Parathyroid adenoma (tissue), 2 donors: Measurements from ENCODE around the gene AHNAK2.

Experiments
- H2AFZ ChIP-seq: fragments of 300-600 bp; sonication (generic); one replicate; pipeline ENCODE4 v1.7.0; 2017; ENCODE audit warnings: antibody characterized with exemption, mild to moderate bottlenecking
- H3K27ac ChIP-seq: fragments of 300-600 bp; sonication (generic); one replicate; pipeline ENCODE4 v1.7.0; 2017
- H3K27me3 ChIP-seq: fragments of 300-600 bp; sonication (generic); one replicate; pipeline ENCODE4 v1.7.0; 2017; ENCODE audit warnings: low read length; ENCODE audit not compliant: control insufficient read depth, insufficient read depth
- H3K36me3 ChIP-seq: fragments of 300-600 bp; sonication (generic); one replicate; pipeline ENCODE4 v1.7.0; 2017; ENCODE audit warnings: low read length; ENCODE audit not compliant: control insufficient read depth, insufficient read depth
- H3K4me1 ChIP-seq: fragments of 300-600 bp; sonication (generic); one replicate; pipeline ENCODE4 v1.7.0; 2017; ENCODE audit warnings: control low read depth
- H3K4me2 ChIP-seq: fragments of 300-600 bp; sonication (generic); one replicate; pipeline ENCODE4 v1.7.0; 2017; ENCODE audit warnings: low read length
- H3K4me3 ChIP-seq: fragments of 300-600 bp; sonication (generic); one replicate; pipeline ENCODE4 v1.7.0; 2017; ENCODE audit warnings: low read depth, low read length
- H3K79me2 ChIP-seq: fragments of 300-600 bp; sonication (generic); one replicate; pipeline ENCODE4 v1.7.0; 2017; ENCODE audit warnings: control low read depth
- H3K9ac ChIP-seq: fragments of 300-600 bp; sonication (generic); one replicate; pipeline ENCODE4 v1.7.0; 2017; ENCODE audit warnings: mild to moderate bottlenecking
- H3K9me3 ChIP-seq: fragments of 300-600 bp; sonication (generic); one replicate; pipeline ENCODE4 v1.7.0; 2017; ENCODE audit warnings: low read length; ENCODE audit not compliant: control insufficient read depth
- CTCF ChIP-seq: fragments of 300-600 bp; sonication (generic); IDR thresholded peaks from one replicate; pipeline ENCODE4 v1.7.0; 2017; ENCODE audit warnings: antibody characterized with exemption, mild to moderate bottlenecking
- donor health status: primary hyperparathyroidism.

The AHNAK2 gene

DNA sequence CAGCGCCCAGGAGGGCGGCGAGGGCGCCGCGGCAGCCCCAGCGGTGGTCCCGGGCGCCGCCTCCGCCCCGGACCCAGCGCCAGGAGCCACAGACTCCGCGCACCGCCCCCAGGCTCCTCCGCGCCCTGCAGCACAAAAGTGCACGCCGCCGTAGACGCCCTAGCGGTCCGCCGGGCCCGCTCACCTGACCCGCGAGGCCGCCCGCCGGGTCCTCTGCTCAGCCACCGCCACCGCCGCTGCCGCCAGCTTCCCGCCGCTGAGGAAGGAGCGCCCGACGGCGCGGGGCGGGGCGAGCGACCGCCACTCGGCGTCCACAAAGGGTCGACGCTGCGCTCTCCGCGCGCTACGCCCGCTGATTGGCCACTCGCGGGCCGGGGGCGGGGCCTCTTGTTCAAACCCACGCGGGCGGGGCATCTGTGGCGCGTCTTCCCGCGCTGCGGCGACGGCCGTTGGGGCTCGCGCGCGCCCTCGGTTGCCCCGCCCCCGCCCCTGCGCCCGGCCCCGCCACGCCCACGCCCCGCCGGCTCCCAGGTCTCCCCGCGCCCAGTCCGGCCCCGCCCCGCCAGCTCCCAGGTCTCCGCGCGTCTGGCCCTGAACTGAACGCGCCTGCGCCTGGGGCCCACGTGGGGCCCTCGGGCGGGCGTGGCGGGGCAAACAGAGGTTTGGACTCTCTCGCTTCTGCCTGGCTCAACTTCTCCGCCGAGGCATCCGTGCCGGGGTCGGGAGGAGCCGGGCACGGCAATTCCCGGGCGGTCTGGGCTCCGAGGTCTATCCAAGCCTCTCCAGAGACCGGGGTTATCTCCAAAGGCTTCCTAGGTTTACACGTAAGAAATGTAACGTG is 42.9 kb upstream of the AHNAK2 start, which contains the start of gene CDCA4:
Gene CDCA4 (minus strand): TSS at position 269 of the 841 bp plus-strand sequence. CDS start 9,154 bp downstream, outside the sequence.
- peaks cover 18% of the 10 kb centered on the region for H3K79me2 ChIP-seq
- no peaks in the 10 kb centered on the region for H3K27me3 ChIP-seq
- no peaks in the 10 kb centered on the region for H3K36me3 ChIP-seq
- H3K9me3 ChIP-seq = no peaks in the 10 kb centered on the region
- no peak within 1 kb of the TSS for H3K9ac ChIP-seq
- TF ChIP-seq CTCF = no peak
- H3K4me1 ChIP-seq = no peaks in the 10 kb centered on the region
- H3K4me3 ChIP-seq = peak within 1 kb of the TSS; percentile 86
- peak within 1 kb of the TSS; percentile 33 for H3K27ac ChIP-seq
- peak within 1 kb of the TSS; percentile 77 for H2AFZ ChIP-seq
- peak within 1 kb of the TSS; percentile 100 for H3K4me2 ChIP-seq

DNA sequence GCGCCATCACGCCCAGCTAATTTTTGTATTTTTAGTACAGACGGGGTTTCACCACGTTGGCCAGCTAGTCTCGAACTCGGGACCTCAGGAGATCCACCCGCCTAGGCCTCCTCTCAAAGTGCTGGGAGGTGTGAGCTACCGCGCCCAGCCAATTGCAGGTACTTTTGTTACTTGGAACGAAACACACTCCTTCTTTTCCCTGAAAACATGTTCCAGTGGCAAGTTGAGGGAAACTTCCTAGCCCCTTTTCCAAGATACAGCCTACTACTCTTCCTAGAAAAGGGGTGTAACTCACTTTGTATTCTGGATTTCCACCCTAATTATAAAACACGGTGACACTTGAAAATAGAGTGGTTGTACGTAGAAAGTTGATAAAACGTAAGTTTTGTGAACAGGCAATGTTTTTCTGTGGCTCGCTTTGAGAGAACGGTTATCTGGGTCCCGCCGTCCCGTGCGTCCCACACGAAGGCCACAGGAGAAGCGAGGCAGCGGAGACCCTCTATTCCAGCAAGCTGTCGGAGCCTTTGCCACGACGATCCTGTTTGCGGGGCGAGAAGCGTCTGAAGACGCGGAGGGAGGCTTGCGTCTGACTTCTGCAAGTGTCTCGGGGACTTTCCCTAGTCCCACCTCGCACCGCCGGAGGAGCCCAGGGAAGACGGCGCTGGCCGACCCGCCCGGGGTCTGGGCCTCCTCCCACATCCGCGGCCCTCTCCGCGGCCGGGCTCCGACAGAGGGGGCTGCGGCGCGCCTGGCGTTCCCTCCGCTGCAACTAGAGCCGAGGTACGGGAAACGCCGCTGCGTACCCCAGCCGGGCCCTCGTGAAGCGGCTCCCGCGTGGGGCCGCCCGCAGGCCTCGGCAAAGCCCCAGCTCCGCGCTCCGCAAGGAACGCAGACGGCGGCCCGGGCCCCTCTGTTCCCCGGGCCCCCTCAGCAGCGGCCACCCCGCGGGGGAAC is 42.0 kb upstream of the AHNAK2 start:
- H3K36me3 ChIP-seq = no peaks in the 10 kb centered on the region
- peaks cover 18% of the 10 kb centered on the region for H3K79me2 ChIP-seq
- peak overlapping the region; percentile 84 for H3K4me2 ChIP-seq
- H3K4me1 ChIP-seq = no peaks in the 10 kb centered on the region
- H3K27me3 ChIP-seq = no peaks in the 10 kb centered on the region
- peak overlapping the region; percentile 59 for H3K4me3 ChIP-seq
- H2AFZ ChIP-seq = peak overlapping the region; percentile 77
- no peak overlapping the region for H3K9ac ChIP-seq
- no peak for TF ChIP-seq CTCF
- no peak overlapping the region for H3K27ac ChIP-seq
- no peaks in the 10 kb centered on the region for H3K9me3 ChIP-seq

GRCh38 chr14:105018414-105018813 is 40.2 kb upstream of the AHNAK2 start:
- Histone ChIP-seq H3K36me3 (no peaks in the 10 kb centered on the region), H2AFZ (no peak overlapping the region), H3K27ac (no peak overlapping the region), H3K4me2 (no peak overlapping the region), H3K27me3 (no peaks in the 10 kb centered on the region), H3K4me1 (no peaks in the 10 kb centered on the region), H3K9ac (no peak overlapping the region), H3K4me3 (no peak overlapping the region), H3K79me2 (peaks cover 18% of the 10 kb centered on the region), H3K9me3 (no peaks in the 10 kb centered on the region)
- TF ChIP-seq CTCF = no peak

DNA sequence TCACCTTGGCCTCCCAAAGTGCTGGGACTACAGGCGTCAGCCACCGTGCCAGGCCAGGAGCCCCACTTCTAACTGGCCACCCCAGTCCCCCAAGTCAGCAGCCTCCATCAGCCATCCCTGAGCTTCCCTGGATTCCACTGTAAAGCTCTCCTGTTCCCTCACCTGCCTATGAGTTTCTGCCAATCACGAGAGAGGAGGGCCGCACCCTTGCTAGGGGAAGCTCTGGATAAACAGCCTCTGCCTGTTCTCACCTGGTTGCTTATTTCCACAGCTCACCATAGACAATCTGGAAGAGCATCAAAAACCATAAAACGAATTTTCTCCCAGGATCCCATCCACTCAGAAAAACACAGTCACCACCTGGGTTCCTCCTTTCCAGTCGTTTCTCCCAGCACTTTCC is 37.7 kb upstream of the AHNAK2 start:
- H2AFZ ChIP-seq = no peak overlapping the region
- H3K4me3 ChIP-seq = no peak overlapping the region
- no peaks in the 10 kb centered on the region for H3K9me3 ChIP-seq
- H3K4me1 ChIP-seq = no peaks in the 10 kb centered on the region
- no peak overlapping the region for H3K9ac ChIP-seq
- no peak overlapping the region for H3K27ac ChIP-seq
- H3K27me3 ChIP-seq = no peaks in the 10 kb centered on the region
- peaks cover 18% of the 10 kb centered on the region for H3K79me2 ChIP-seq
- no peak overlapping the region for H3K4me2 ChIP-seq
- H3K36me3 ChIP-seq = no peaks in the 10 kb centered on the region
- no peak for TF ChIP-seq CTCF
